ENCODE measurements around the gene SUPT20HL2. TPM values are rescaled to one million over a fixed set of nuclear protein-coding genes. Genes with fewer than 3 reads are reported as not detected.

Gene SUPT20HL2
- polyA plus RNA-seq, 1 of the 3 experiments (the other 2 are of a cell fraction), result not detected

- TF ChIP-seq POLR2AphosphoS5 (IDR thresholded peaks at IDR 0.05; ENCODE audit: low read depth, low read length), result no peak
- TF ChIP-seq RFX5 (IDR thresholded peaks at IDR 0.05; ENCODE audit: low read length), result no peak
- TF ChIP-seq SMC3 (IDR thresholded peaks at IDR 0.05; ENCODE audit: low read depth, low read length), result no peak
- no peak for TF ChIP-seq RXRA (IDR thresholded peaks at IDR 0.05; ENCODE audit: borderline replicate concordance, low read depth)
Observed at GRCh38 chrX:24292353-24292752, 21.5 kb downstream of the SUPT20HL2 start (continued).

- H3K4me1 ChIP-seq (ENCODE audit: control insufficient read depth in 1 of 2, insufficient read depth in 2 of 2, low read depth in 1 of 2, low read length in 1 of 2), result peaks cover 0 to 6% of the 10 kb centered on the region in 2 experiments; a peak in 1 of 4 replicates
- H3K79me2 ChIP-seq (ENCODE audit: insufficient read depth), result no peaks in the 10 kb centered on the region
- no peak overlapping the region for H3K4me3 ChIP-seq (ENCODE audit: low read depth in 2 of 2, low read length in 1 of 2)
- POLR2A ChIA-PET, result no interaction called here
- no peaks in the 10 kb centered on the region for H4K20me1 ChIP-seq (ENCODE audit: insufficient read depth)
- H3K9ac ChIP-seq, result no peak overlapping the region
- no peaks in the 10 kb centered on the region for H3F3A ChIP-seq (replicated peaks; ENCODE audit: insufficient read depth)
- no peaks in the 10 kb centered on the region for H3K9me3 ChIP-seq
- no peak overlapping the region for H3K27ac ChIP-seq (ENCODE audit: low read depth in 2 of 2, low read length in 1 of 2)
- TF ChIP-seq YY1 (IDR thresholded peaks at IDR 0.05; ENCODE audit: low read depth) (no peak), RAD21 (IDR thresholded peaks at IDR 0.05; ENCODE audit: low read length) (peak; percentile 26; the same call in 1 of the 2 replicates)
- H3K36me3 ChIP-seq (replicated peaks in 1 of 2; ENCODE audit: control insufficient read depth in 1 of 2, insufficient read depth in 2 of 2, low read length in 1 of 2), result no peaks in the 10 kb centered on the region
- H2AFZ ChIP-seq (ENCODE audit: low read depth), result no peak overlapping the region
- CTCF ChIA-PET, result no interaction called here
- 43% methylated on average over 5 of the region's 5 CpGs for WGBS (ENCODE audit: low lambda C conversion rate)
- H3K27me3 ChIP-seq (ENCODE audit: insufficient read depth), result no peaks in the 10 kb centered on the region; the same call in 1 of the 2 replicates
- DNase-seq, result no peak
- H3K9me2 ChIP-seq, result no peaks in the 10 kb centered on the region
- no peak overlapping the region for H3K4me2 ChIP-seq
Observed at GRCh38 chrX:24285082-24285481, 28.8 kb downstream of the SUPT20HL2 start.

- Histone ChIP-seq H3K36me3 (replicated peaks in 1 of 2; ENCODE audit: control insufficient read depth in 1 of 2, insufficient read depth in 2 of 2, low read length in 1 of 2) (no peaks in the 10 kb centered on the region), H3K9ac (no peak overlapping the region), H3K9me2 (no peaks in the 10 kb centered on the region), H3K27me3 (ENCODE audit: insufficient read depth) (peaks cover 8% of the 10 kb centered on the region; the same call in 1 of the 2 replicates), H2AFZ (ENCODE audit: low read depth) (no peak overlapping the region), H3K79me2 (ENCODE audit: insufficient read depth) (no peaks in the 10 kb centered on the region), H3K4me2 (no peak overlapping the region), H3F3A (replicated peaks; ENCODE audit: insufficient read depth) (no peaks in the 10 kb centered on the region), H3K9me3 (no peaks in the 10 kb centered on the region), H3K4me1 (ENCODE audit: control insufficient read depth in 1 of 2, insufficient read depth in 2 of 2, low read depth in 1 of 2, low read length in 1 of 2) (peaks cover 0 to 6% of the 10 kb centered on the region in 2 experiments; a peak in 1 of 4 replicates), H3K27ac (ENCODE audit: low read depth in 2 of 2, low read length in 1 of 2) (no peak overlapping the region), H3K4me3 (ENCODE audit: low read depth in 2 of 2, low read length in 1 of 2) (no peak overlapping the region), H4K20me1 (ENCODE audit: insufficient read depth) (no peaks in the 10 kb centered on the region)
- no peak for DNase-seq
- ChIA-PET CTCF (interaction anchor here (0.7 to 1.6 kb wide), 3 partner anchors 24 to 202 kb away, joined by 3 to 6 read pairs (median 3); no protein-coding TSS in a partner anchor), POLR2A (no interaction called here)
- WGBS (ENCODE audit: low lambda C conversion rate), result 42% methylated on average over 2 of the region's 2 CpGs
- TF ChIP-seq ELF1 (IDR thresholded peaks at IDR 0.05), result no peak
- no peak for TF ChIP-seq SMC3 (IDR thresholded peaks at IDR 0.05; ENCODE audit: low read depth, low read length)
- TF ChIP-seq FOSL2 (IDR thresholded peaks at IDR 0.05; ENCODE audit: borderline replicate concordance, low read depth), result no peak
- no peak for TF ChIP-seq REST (IDR thresholded peaks at IDR 0.05; ENCODE audit: low read depth, low read length)
- TF ChIP-seq MEF2A (IDR thresholded peaks at IDR 0.05; ENCODE audit: borderline replicate concordance, low read depth), result no peak
Observed at GRCh38 chrX:24283127-24283794, 30.6 kb downstream of the SUPT20HL2 start.

Data from SK-N-SH (cell line).